Transverse colon (tissue), 4 donors: ENCODE data around the gene STK32B. TPM values are rescaled to one million over a fixed set of nuclear protein-coding genes. Genes with fewer than 3 reads are reported as not detected.

ENCODE experiments used
- DNase-seq: peaks from one replicate; pipeline ENCODE4 v3.0.0-alpha.2; 2019
- H3K27ac ChIP-seq, 4 donors: fragments of 200-600 bp; sonication (generic); 2 replicates each; pipeline ENCODE4 v1.5.1; 2016 to 2018; ENCODE audit warnings: inconsistent platforms in 4 of 4
- H3K27me3 ChIP-seq: fragments of 200-600 bp; sonication (generic); 2 replicates; pipeline ENCODE4 v1.5.1; 2017; ENCODE audit warnings: inconsistent platforms
- H3K36me3 ChIP-seq, 4 donors: fragments of 200-600 bp; sonication (generic); 2 replicates each; pipeline ENCODE4 v1.5.1; 2017 to 2019; ENCODE audit warnings: inconsistent platforms in 4 of 4
- H3K4me1 ChIP-seq, 4 donors: fragments of 200-600 bp; sonication (generic); 2 replicates each; pipeline ENCODE4 v1.5.1; 2017 to 2020; ENCODE audit warnings: inconsistent platforms in 4 of 4
- H3K4me3 ChIP-seq, 4 donors: fragments of 200-600 bp; sonication (generic); 1 replicate in 1 of 4; 2 replicates in 3 of 4; pipeline versions ENCODE4 v1.5.1 to v1.6.1; 2017 to 2019; ENCODE audit warnings: inconsistent platforms in 4 of 4
- H3K9me3 ChIP-seq, 2 donors: fragments of 200-600 bp; sonication (generic); 2 replicates each; pipeline ENCODE4 v1.5.1; 2017 to 2019; ENCODE audit warnings: inconsistent platforms in 2 of 2
- EP300 ChIP-seq: sonication (generic); formaldehyde crosslinking; IDR thresholded peaks from one replicate; pipeline ENCODE4 v1.6.1; 2017; ENCODE audit warnings: antibody characterized with exemption, low read depth
- POLR2A ChIP-seq: fragments of 450-650 bp; IDR thresholded peaks from one replicate; pipeline ENCODE4 v1.6.1; 2016; ENCODE audit warnings: antibody characterized with exemption, mild to moderate bottlenecking, moderate library complexity
- POLR2AphosphoS5 ChIP-seq, 3 donors: sonication (generic); formaldehyde crosslinking; IDR thresholded peaks; one replicate each; pipeline ENCODE4 v1.6.1; 2016; ENCODE audit warnings: antibody characterized with exemption in 3 of 3
- WGBS, 2 donors: methylation state at CpG; one replicate each; pipeline ENCODE4 v1.1.5; 2018; ENCODE audit warnings: low coverage in 1 of 2; 5-methylcytosine and 5-hydroxymethylcytosine counted together
- in situ Hi-C, 4 donors: fragments of 200-750 bp; cut with MboI; loops; one replicate each; pipeline versions ENCODE4 v1.15.0 to v1.15.1; 2017; ENCODE audit warnings: low sequenced_read_pairs in 3 of 4, low pct_ligation_motif_present in 1 of 4, low pct_unique_long_range_greater_than_20kb in 1 of 4
- intact Hi-C: fragments of 100-400 bp; cut with DNase I; formaldehyde crosslinking; loops from one replicate; pipeline ENCODE4 v1.15.1; 2023; ENCODE audit warnings: low total_unique reads
- total RNA-seq, 4 donors: library from RNA; depleted of rRNA; stranded (reverse); fragments of >200 nt; gene quantifications; one replicate each; pipeline ENCODE4 v1.1.0, GENCODE V29; 2016
- TF ChIP-seq, protein P1 (sequence below), 5 experiments: fragments of 200-600 bp in 3 of 5; fragments of 450-650 bp in 2 of 5; sonication (generic) in 3 of 5; IDR thresholded peaks; 1 replicate in 2 of 5; 2 replicates in 3 of 5; pipeline ENCODE4 v1.5.1; 2016 to 2017; ENCODE audit warnings: antibody characterized with exemption in 5 of 5, inconsistent platforms in 3 of 5, mild to moderate bottlenecking in 2 of 5, moderate library complexity in 1 of 5

The STK32B gene
- total RNA-seq, 4 donors from 2014 or later: 0.37 to 1.1 (median 0.64) TPM

DNA sequence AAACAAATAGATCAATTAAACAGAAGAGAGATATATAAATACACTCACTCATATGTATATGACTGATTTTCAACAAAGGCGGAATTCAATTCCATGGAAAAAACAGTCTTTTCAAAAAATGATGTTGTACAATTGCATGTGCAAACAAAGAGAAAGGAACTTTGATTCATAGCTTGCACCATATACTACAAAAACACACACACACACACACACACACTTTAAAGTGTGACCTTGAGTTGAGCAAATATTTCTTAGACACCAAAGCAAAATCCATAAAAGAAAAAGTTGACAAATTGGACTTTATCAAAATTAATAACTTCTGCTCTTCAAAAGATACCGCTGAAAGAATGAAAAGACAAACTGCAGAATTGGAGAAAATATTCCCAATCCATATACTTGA lies 488.3 kb downstream of the STK32B start:
- Histone ChIP-seq H3K9me3 (peaks cover 0 to 4% of the 10 kb centered on the region in 2 donors), H3K27ac (no peak overlapping the region), H3K4me3 (no peak overlapping the region), H3K27me3 (no peaks in the 10 kb centered on the region), H3K4me1 (no peaks in the 10 kb centered on the region), H3K36me3 (no peaks in the 10 kb centered on the region)
- in situ Hi-C loops (no loop called here), intact Hi-C loops (no loop called here)
- TF ChIP-seq POLR2A (no peak), POLR2AphosphoS5 (IDR thresholded peaks at IDR 0.05) (no peak), EP300 (no peak)
- TF ChIP-seq, protein P1, sequence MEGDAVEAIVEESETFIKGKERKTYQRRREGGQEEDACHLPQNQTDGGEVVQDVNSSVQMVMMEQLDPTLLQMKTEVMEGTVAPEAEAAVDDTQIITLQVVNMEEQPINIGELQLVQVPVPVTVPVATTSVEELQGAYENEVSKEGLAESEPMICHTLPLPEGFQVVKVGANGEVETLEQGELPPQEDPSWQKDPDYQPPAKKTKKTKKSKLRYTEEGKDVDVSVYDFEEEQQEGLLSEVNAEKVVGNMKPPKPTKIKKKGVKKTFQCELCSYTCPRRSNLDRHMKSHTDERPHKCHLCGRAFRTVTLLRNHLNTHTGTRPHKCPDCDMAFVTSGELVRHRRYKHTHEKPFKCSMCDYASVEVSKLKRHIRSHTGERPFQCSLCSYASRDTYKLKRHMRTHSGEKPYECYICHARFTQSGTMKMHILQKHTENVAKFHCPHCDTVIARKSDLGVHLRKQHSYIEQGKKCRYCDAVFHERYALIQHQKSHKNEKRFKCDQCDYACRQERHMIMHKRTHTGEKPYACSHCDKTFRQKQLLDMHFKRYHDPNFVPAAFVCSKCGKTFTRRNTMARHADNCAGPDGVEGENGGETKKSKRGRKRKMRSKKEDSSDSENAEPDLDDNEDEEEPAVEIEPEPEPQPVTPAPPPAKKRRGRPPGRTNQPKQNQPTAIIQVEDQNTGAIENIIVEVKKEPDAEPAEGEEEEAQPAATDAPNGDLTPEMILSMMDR (IDR thresholded peaks at IDR 0.05): no peak
- WGBS, 2 donors: 64 to 77% methylated on average over 2 of the region's 2 CpGs
- no peak for DNase-seq

GRCh38 chr4:5541169-5541568 lies 489.9 kb downstream of the STK32B start:
- no peak for TF ChIP-seq EP300
- no peak for TF ChIP-seq POLR2AphosphoS5 (IDR thresholded peaks at IDR 0.05)
- no peak for TF ChIP-seq POLR2A
- TF ChIP-seq, protein P1 (IDR thresholded peaks at IDR 0.05): no peak
- no peaks in the 10 kb centered on the region for H3K27me3 ChIP-seq
- no peaks in the 10 kb centered on the region for H3K36me3 ChIP-seq
- H3K27ac ChIP-seq: no peak overlapping the region
- no peaks in the 10 kb centered on the region for H3K9me3 ChIP-seq
- DNase-seq: no peak
- intact Hi-C loops (no loop called here), in situ Hi-C loops (no loop called here)
- H3K4me3 ChIP-seq: no peak overlapping the region
- 84 to 87% methylated on average over 8 to 10 of the region's 10 CpGs for WGBS, 2 donors
- H3K4me1 ChIP-seq: no peaks in the 10 kb centered on the region

DNA sequence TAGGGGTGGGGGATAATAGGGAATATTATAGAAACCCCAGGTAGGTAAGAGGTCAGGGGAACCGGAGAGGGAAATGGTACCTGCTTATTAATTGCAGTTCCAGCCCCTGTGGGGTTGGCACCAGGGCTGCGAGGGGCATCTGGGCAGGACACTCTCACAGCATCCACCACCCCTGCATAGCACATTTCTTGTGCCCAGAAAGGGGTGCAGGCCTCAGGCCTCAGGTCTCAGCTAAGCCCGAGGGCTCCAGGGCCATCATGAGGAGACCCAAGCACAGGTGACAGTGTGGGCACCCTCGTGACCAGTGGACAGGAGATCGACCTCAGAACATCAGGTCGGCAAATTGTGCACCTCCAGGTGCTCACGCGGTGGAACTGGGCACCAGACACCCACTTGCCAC lies 492.4 kb downstream of the STK32B start:
- no peak for DNase-seq
- in situ Hi-C loops (no loop called here), intact Hi-C loops (no loop called here)
- 80 to 87% methylated on average over 2 to 8 of the region's 8 CpGs for WGBS, 2 donors
- TF ChIP-seq EP300: no peak
- no peak for TF ChIP-seq POLR2A
- TF ChIP-seq, protein P1 (IDR thresholded peaks at IDR 0.05): no peak
- TF ChIP-seq POLR2AphosphoS5 (IDR thresholded peaks at IDR 0.05): no peak
- Histone ChIP-seq H3K27me3 (no peaks in the 10 kb centered on the region), H3K9me3 (no peaks in the 10 kb centered on the region), H3K36me3 (no peaks in the 10 kb centered on the region), H3K27ac (no peak overlapping the region), H3K4me1 (no peaks in the 10 kb centered on the region), H3K4me3 (no peak overlapping the region)

DNA sequence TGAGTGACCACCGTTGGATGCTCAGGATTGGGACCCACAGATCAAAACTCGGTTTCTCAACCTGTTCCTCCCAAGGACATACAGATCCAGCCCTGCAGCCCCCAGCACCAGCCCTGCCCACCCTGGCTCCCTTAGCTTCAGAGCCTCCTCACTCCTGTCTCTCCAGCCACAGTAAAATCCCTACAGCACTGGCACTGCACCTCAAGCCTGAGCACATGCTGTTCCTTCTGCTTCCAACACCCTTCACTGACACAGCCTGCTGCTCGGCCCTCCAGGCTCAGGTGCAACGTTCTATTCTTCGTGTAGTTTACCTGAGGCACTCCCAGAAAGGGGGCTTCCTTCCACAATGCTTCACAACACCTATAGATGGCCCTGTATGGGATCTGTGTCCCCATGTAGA lies 493.5 kb downstream of the STK32B start:
- Histone ChIP-seq H3K9me3 (no peaks in the 10 kb centered on the region), H3K27ac (no peak overlapping the region), H3K4me3 (no peak overlapping the region), H3K4me1 (no peaks in the 10 kb centered on the region), H3K27me3 (no peaks in the 10 kb centered on the region), H3K36me3 (no peaks in the 10 kb centered on the region)
- in situ Hi-C loops (no loop called here), intact Hi-C loops (no loop called here)
- 40 to 71% methylated on average over 4 to 5 of the region's 5 CpGs for WGBS, 2 donors
- no peak for TF ChIP-seq POLR2A
- TF ChIP-seq EP300: no peak
- TF ChIP-seq, protein P1 (IDR thresholded peaks at IDR 0.05): no peak
- TF ChIP-seq POLR2AphosphoS5 (IDR thresholded peaks at IDR 0.05): no peak
- DNase-seq: no peak
